Posterior vena cava (tissue), 2 donors: Measurements from ENCODE around the gene FAM209A. TPM values are rescaled to one million over a fixed set of nuclear protein-coding genes. Genes with fewer than 3 reads are reported as not detected.
A peak's percentile ranks its signal among the peaks of the same experiment; 100 is the strongest.
"Not testable (repeated sequence)": the region's sequence is repeated elsewhere in the genome, so short reads cannot be mapped to it uniquely, and the experiment has no call there.

Experiments used
- DNase-seq: peaks from one replicate; pipeline ENCODE4 v3.0.0-alpha.2; 2020; ENCODE audit warnings: low spot score
- intact Hi-C, 2 donors: fragments of 100-400 bp; cut with DNase I; formaldehyde crosslinking; loops; one replicate each; pipeline versions ENCODE4 v1.14.1 to v1.14.2; 2022 to 2023
- long read RNA-seq, 2 donors: library from polyadenylated mRNA; unstranded; transcript quantifications; one replicate each; pipeline ENCODE4 v2.0.0, GENCODE V29; 2020 to 2021
- total RNA-seq, 2 donors: library from RNA; stranded (reverse); fragmentation: NEBNext Ultra II Directional; extraction: Animal tissue kit (Norgen Biotek cat#: 25700); gene quantifications; one replicate each; pipeline ENCODE4 v1.2.1, GENCODE V29; 2021
- donor health status: DM: yes; HTN: yes; CAD: no.
- donor health status: DM: yes; HTN: yes; CAD: no.

The FAM209A gene, protein sequence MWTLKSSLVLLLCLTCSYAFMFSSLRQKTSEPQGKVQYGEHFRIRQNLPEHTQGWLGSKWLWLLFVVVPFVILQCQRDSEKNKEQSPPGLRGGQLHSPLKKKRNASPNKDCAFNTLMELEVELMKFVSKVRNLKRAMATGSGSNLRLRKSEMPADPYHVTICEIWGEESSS
- under 1 TPM in 1 of 2 donors, not detected in 1; 0.43 TPM for total RNA-seq
- long read RNA-seq, donor 1, partial matches to known transcripts = 0 of 1 reads
- long read RNA-seq, donor 1, other reads (novel, unspliced or antisense) = 1 of 1 reads
- long read RNA-seq, donor 2, partial matches to known transcripts = 0 of 1 reads
- long read RNA-seq, donor 2, other reads (novel, unspliced or antisense) = 1 of 1 reads

DNA sequence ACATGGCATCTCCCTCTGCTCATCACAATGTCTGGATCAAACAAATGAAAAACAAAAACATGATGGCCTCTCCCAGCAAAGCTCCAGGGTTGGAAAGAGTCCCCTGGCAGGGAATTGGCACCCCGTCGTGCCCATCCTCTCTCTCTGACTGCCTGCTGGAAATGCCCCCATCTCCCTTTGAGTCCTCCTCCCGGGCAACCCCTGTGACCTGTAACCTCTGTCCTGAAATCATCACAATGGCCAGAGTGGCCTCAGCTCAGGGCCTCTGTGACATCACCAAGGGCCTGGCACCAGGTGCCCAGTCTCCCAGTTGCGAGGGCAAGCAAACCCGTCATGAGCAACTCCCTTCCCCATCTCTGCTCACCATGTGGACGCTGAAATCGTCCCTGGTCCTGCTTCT, at the start of gene FAM209A:
FAM209A (plus strand) TSS at position 301 of the 400 bp plus-strand sequence; CDS start at position 366, 65 bp downstream.
- intact Hi-C loops = not testable (repeated sequence)

DNA sequence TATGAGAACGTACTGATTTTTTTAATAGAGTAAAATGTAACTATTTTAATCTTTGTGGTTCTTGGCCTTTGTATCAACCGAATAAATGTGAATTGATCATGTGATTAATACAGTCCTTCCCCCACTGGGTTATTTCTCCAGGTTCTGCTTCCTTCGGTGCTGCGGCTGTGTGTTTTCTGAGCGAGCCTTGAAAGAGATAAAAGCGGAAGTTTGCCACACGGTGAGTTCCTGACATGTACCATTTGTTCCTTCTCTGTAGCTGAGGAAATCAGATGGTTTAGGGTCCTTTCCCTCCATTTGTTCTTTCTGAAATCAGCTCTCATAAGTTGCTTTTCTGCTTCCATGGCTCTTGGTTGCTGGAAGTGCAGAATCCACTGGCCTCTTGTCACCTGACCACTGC, 40.6 kb upstream of the FAM209A start:
- intact Hi-C loops = loop anchor here in 1 of 2 donors (5.0 kb wide), 1 partner anchor 602 kb away; no protein-coding TSS in a partner anchor
- no peak for DNase-seq

More for the DNA sequence above, at the start of gene FAM209A:
- peak; percentile 37 for DNase-seq

DNA sequence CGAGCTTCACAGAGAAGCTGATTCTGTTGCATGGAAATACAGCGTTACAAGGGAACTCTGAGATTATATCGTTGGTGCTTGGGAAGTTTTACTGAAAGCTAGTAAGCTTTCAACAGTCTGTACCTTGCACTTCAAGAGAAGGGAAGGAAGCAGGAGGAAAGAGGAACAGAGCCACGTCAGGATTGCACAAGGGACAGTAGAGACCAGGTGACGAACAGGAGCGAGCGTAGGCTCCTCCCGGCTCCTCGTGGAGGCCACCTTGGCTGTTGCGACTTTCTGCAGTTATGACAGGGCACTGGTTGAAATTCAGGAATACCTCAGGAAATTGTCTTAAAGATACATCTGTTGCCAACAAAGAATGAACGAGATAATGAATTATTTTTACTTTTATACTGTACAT, 37.3 kb upstream of the FAM209A start:
- intact Hi-C loops = no loop called here
- no peak for DNase-seq

DNA sequence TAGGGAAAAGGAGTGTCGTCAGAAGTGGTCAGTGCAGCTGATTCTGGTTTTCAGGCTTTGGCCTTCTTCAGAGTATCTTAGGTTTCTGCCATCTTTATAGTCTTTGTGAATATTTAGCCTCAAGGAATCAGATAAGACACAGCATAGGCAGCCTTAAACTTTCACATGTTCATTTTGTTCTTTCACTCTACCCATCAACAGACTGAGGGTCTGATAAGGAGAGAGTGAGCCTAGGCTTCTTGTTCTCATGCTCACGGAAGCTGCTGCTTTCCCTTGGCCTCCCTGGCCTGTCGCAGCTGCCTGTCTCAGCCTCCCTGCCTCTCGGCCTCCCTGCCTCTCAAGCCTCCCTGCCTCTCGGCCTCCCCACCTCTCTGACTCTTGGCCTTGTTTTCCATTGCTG, 36.0 kb upstream of the FAM209A start:
- intact Hi-C loops = loop anchor here in 1 of 2 donors (2.0 kb wide), 1 partner anchor 78 kb away; no protein-coding TSS in a partner anchor
- DNase-seq = no peak

DNA sequence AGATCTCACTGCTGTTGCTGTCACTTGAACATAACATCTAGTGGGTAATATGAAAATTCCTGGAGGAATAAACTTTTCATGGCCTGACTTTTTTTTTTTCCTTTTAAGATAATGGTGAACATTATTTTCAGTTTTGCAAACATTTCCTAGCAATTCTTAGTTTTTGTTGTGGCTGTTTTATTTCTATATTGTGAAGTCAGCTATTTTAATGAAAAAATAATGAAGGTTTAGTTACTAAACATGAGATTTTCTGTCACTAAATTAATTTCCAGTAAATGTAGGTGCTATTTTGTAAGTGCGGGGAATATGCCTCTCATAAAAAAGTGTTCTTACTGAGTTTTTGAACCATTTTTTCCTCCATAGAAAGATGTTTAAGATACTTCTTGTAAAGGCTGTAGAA, 23.4 kb upstream of the FAM209A start:
- DNase-seq = no peak
- intact Hi-C loops = no loop called here

DNA sequence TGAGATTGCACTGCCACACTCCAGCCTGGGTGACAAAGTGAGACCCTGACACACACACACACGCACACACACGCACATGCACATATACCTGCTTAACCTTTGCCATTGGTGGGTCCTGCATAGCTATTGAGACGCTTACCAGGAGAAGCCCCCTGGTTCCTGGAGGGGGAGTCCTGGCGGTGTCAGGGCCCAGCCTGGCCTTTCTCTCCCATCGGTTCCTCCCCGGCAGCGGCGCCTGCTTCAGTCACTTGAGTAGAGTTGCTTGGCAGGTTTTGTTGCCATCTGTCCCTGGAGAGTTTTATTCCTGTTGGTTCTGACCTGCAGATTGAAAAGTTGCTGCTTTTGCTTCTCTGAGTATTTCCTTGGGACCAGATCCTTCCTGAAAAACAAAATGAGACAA, 20.6 kb upstream of the FAM209A start:
- no peak for DNase-seq
- intact Hi-C loops = no loop called here

DNA sequence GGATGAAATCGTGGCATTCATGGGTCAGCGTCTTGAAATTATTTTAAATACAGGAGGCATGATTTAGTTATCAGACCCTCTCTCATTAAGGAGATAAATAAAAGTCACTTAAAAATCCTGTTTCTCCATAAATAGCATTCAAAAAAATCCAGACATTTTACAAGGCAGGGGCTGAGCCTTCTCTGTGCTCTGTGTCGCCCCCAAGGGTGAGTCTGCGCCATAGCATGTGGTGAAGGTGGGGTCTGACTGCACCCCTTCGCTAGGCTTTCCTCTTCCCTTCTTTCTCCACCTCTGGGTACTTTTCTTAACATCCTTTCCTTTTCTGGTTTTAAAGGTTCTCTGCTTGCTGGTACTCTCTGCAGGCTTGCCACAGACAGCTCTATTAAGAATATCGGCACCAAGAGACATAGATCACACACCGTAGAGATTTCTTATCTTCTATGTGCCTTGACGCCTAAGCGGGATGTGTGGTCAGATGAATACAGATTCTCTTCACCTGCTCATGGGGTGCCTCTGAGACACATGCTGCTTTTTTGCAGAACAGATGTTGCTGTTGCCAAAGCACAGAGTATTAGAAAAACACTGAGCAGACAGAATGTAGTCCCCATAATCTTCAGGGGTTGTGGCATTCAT, 20.1 kb upstream of the FAM209A start:
- intact Hi-C loops = no loop called here
- no peak for DNase-seq

DNA sequence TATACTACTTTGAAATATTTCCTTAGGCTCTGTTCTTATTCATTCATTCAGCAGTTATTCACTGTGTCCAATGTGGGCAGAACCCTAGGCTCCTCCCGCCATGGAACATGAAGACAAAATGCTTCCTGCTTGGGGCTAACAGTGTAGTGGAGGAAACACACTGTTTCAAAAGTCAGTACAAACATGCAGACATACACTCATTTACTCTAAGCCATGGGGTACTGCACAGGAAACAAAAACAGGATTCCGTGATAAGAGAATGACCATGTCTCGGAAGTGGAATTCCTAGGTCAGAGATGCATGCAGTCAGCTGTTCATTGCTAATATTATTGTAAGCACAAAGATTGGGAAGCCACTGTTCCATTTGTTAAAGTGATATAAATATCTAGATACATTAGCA, 18.4 kb upstream of the FAM209A start:
- no peak for DNase-seq
- intact Hi-C loops = no loop called here

DNA sequence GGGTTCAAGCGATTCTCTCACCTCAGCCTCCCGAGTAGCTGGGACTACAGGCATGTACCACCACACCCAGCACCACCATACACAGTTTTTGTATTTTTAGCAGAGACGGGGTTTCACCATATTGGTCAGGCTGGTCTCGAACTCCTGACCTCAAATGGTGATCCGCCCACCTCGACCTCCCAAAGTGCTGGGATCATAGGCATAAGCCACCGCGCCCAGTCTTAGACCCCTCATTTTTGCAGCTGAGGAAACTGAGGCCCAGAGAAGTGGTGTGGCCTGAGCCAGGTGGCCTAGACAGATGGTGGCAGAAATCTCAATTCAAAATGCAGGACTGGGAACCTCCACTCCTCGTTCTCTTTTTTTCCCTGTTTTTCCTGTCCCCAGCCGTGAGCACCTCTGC, 12.6 kb upstream of the FAM209A start:
- intact Hi-C loops = no loop called here

DNA sequence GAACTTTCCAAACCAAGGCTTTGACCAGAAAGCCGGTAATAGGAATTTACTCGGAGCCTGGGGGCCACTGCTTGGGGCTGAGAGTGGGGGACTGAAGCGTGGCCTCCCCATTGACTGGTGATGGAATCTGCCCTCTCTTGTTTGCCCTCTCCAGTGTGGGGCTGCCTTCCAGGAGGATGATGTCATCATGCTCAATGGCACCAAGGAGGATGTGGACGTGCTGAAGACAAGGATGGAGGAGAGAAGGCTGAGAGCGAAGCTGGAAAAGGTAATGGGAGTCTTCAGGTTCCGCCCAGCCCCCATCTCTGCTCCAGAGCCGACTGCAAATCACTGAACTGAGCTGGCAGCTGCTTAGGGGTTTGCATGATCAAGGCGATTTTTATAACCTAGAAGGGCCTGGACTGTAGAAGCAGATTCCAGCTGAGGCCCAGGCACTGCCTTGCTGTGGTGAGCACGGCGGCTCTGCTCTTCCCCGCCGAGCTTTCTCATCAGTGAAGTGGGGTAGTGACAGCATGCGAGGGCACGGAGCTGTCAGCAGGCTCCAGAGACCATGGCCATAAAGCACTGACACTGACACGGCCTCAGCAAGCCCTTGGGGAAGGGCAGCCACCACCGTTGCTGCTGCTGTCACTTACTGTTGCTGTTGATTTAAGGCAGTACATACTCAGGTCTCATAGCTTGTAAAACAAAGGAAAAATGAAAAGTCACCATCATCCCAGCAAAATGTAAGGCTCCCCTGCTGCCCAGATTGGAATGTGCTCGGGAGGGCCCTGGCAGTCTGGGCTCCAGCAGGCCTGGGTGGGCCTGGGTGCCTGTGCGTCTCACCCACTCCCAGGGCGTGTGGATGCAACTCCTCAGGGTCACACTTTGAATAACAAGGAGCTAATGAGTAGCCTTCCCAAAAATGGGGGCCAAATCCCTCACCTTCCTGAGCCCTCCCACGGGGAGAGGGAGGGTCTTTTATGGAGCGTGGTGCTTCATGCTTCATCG, 11.1 kb upstream of the FAM209A start:
- intact Hi-C loops = no loop called here

More for the DNA sequence above, 12.6 kb upstream of the FAM209A start:
- no peak for DNase-seq

DNA sequence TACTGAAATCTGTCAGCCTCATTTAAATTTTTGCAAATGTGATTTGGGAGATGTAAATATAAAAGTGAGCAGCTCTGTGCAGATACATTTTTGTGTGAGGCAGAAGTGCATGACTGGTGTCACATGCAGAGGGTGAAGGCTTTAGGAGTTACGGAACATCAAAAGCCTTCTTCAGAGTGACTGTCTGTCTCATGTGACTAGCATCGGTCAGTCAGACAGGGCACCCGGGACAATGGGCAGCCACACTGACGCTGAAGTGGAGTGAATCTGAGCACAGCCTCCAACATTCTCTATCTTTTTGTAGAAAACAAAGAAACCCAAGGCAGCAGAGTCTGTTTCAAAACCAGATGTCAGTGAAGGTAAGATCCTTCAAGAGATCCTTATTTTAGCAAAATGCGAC, 7.9 kb upstream of the FAM209A start:
- intact Hi-C loops = no loop called here
- no peak for DNase-seq

More for the DNA sequence above, 11.1 kb upstream of the FAM209A start:
- DNase-seq = no peak

DNA sequence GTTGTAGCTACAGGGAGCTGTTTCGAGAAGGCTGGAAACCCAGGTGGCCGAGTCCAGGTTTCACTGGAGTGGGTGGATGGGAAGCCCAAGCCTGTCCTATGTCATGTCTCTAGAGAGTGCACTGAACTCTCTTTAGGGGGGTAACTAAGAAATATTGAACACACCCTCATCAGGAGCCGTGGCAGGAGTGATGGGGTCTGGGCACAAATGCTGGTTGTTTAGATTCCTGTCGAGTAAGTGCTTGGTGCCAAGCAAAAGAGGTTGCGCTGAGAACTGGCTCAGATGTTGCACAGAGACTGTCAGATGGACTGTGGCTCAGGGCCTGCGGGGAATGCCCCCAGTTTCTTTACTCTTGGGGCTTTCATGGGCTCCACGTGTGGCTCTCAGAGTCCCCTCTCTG, 7.3 kb upstream of the FAM209A start:
- no peak for DNase-seq
- intact Hi-C loops = no loop called here

DNA sequence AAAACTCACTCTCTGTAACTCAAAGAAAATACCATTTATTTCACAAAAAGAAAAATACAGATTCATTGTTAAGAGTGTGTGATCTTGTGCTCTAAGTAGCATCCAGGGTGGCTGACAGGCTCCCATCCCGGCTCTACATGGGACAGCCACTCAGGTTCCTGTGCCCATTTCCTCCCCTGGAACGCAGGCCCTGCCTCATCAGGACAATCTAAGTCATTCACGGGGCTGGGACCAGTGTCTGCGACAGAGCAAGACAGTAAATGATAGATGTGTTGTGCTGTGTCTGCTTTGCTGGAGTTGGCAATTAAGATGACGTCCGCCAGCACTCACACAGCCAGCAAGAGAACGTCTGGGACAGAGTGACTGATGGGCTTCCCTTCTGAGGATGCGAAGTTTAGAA, 6.9 kb upstream of the FAM209A start:
- intact Hi-C loops = no loop called here

DNA sequence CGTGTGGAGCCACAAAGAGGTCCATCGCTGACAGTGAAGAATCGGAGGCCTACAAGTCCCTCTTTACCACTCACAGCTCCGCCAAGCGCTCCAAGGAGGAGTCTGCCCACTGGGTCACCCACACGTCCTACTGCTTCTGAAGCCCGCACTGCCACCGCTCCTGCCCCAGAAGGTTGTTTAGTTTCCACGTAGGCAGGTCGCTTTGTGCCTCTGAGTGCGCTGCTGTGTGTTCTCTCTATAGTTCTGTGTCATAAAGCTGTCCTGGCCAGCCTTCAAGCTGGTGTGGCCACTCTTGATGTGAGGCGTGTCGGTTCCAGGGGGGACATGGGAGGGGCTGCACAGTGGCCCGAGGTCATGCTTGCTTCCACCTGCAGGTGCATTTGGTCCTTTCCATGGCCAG, 6.4 kb upstream of the FAM209A start:
- intact Hi-C loops = no loop called here
- no peak for DNase-seq

More for the DNA sequence above, 6.9 kb upstream of the FAM209A start:
- no peak for DNase-seq

DNA sequence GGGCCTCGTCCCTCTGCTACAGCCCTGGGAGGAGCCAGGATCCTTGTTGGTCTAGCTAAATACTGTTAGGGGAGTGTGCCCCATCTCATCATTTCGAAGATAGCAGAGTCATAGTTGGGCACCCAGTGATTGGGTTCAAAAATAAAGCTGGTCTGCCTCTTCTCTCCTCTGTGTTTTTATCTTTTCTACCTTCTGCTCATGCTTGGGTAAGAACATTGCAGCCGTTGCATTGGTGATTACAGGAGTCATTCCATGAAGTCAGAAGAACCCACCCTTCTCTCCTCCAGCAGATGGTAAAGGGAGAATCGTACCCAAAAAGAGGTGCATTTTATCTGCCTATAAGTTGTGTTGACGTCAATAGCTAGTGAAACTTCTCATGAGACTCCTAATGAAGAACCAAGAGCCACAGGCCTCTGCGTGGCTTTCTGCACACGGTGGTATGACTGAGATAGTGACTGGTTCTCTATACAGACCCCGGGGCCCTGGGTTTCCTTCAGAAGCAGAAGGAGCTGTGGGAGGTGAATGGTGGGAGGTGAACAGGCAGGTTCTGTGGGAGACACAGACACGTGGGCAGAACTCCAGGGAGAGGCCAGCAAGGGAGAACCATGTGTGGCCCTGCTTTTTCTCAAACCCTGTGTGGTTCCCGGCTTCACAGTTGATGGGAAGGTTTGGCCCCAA, 5.7 kb upstream of the FAM209A start:
- DNase-seq = no peak

DNA sequence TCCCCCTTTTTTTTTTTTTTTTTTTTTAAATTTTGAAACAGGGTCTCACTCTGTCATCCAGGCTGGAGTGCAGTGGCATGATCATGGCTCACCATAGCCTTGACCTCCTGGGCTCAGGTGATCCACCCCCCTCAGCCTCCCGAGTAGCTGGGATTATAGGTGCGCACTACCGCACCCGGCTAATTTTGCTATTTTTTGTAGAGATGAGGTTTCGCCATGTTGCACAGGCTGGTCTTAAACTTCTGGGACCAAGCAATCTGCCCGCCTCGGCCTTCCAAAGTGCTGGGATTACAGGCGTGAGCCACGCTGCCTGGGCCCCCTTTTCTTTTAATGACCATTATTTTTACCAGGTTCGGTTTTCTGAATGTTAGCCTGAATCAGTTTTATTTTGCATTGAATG, 5.0 kb upstream of the FAM209A start:
- no peak for DNase-seq
- intact Hi-C loops = no loop called here

More for the DNA sequence above, 5.7 kb upstream of the FAM209A start:
- intact Hi-C loops = no loop called here

DNA sequence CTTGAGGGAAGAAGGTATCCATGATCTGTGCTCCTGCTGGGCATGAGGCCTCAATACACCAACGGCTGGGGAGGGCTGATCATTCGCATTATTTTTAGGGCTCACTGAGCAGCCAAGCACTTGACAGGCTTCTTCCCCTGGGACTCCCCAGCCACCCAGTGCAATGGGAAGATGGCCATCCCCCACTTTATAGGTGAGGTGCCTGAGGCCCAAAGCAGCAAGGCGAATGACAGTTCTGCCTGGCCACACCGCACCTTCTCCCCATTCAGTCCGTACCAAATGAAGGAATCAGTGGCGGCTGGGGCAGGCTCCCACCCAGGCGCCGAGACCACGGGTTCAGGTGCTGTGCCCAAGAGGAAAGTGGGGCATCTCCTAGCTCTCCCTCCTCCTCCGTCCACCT, 4.4 kb upstream of the FAM209A start:
- intact Hi-C loops = no loop called here
- DNase-seq = peak; percentile 42

DNA sequence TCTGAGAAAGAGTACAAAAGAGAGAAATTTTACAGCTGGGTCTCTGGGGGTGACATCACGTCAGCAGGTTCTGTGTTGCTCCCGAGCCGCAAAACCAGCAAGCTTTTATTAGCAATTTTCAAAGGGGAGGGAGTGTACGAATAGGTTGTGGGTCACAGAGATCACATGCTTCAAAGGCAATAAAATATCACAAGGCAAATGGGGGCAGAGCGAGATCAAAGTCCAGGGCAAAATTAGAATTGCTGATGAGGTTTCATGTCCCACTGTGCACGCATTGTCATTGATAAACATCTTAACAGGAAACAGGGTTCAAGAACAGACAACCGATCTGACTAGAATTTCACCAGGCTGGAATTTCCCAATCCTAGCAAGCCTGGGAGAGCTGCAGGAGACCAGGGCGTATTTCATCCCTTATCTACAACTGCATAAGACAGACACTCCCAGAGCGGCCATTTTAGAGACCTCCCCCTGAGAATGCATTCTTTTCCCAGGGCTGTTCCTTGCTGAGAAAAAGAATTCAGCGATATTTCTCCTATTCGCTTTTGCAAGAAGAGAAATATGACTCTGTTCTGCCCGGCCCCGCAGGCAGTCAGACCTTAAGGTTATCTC, 3.7 kb upstream of the FAM209A start:
- DNase-seq = peak; percentile 20
- intact Hi-C loops = not testable (repeated sequence)

DNA sequence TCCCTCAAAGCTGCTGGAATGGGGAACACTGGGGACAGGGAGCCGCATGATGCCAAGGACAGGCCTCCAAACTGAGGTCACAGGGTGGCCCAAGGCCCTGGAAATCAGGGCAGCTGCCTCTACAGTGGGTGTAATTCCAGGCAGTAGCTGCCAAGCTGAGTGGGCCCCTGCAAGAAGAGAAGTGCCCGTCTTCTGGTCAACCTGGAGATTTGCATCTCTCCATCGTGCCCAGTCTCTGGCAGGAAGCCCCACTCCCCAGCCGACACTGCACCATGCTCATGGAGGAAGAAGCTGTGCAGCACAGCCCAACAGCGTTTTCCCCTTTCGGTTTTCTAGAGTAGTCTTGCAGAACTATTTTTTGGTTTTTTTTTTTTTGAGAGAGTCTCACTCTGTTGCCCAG, 2.2 kb upstream of the FAM209A start:
- intact Hi-C loops = loop anchor here in 1 of 2 donors (1.0 kb wide), 1 partner anchor 26 kb away; no protein-coding TSS in a partner anchor
- DNase-seq = peak; percentile 58
